Astrocyte (in vitro differentiated cells and primary cell): ENCODE results near the gene PPP1R15B. TPM values are rescaled to one million over a fixed set of nuclear protein-coding genes. Genes with fewer than 3 reads are reported as not detected.

Source experiments
- DNase-seq: peaks from one replicate; pipeline ENCODE4 v3.0.0-alpha.2; 2010; ENCODE audit warnings: low read depth
- FAIRE-seq: peaks from 2 replicates; lab custom pipeline; 2011; peaks lifted over from hg19 to GRCh38; lab: Jason Lieb, UNC
- H2AFZ ChIP-seq: 2 replicates; pipeline ENCODE4 v1.6.0; 2012; ENCODE audit warnings: low read depth, low read length, inconsistent platforms
- H3K27ac ChIP-seq: 2 replicates; pipeline ENCODE4 v1.5.1; 2011; ENCODE audit warnings: low read depth, low read length, inconsistent platforms
- H3K27me3 ChIP-seq: 2 replicates; pipeline ENCODE4 v1.6.0; 2011; ENCODE audit warnings: low read length, inconsistent platforms; ENCODE audit not compliant: insufficient read depth
- H3K36me3 ChIP-seq: 2 replicates; pipeline ENCODE4 v1.5.1; 2011; ENCODE audit warnings: low read length, inconsistent platforms; ENCODE audit not compliant: insufficient read depth
- H3K4me1 ChIP-seq: 2 replicates; pipeline ENCODE4 v1.5.1; 2011; ENCODE audit warnings: low read length, inconsistent platforms; ENCODE audit not compliant: insufficient read depth
- H3K4me2 ChIP-seq: 2 replicates; pipeline ENCODE4 v1.6.0; 2012; ENCODE audit warnings: low read length, inconsistent platforms
- H3K4me3 ChIP-seq: 2 replicates; pipeline ENCODE4 v1.5.1; 2011; ENCODE audit warnings: low read depth, mild to moderate bottlenecking, low read length, inconsistent platforms; ENCODE audit not compliant: insufficient read depth
- H3K79me2 ChIP-seq: 2 replicates; pipeline ENCODE4 v1.6.0; 2012; ENCODE audit warnings: mild to moderate bottlenecking, low read length, inconsistent platforms; ENCODE audit not compliant: insufficient read depth
- H3K9ac ChIP-seq: 2 replicates; pipeline ENCODE4 v1.6.0; 2012; ENCODE audit warnings: mild to moderate bottlenecking, low read length, inconsistent platforms
- H3K9me3 ChIP-seq: 2 replicates; pipeline ENCODE4 v1.5.1; 2012; ENCODE audit warnings: low read depth, mild to moderate bottlenecking, low read length, inconsistent platforms; ENCODE audit not compliant: insufficient read depth
- H4K20me1 ChIP-seq: 2 replicates; pipeline ENCODE4 v1.6.0; 2012; ENCODE audit warnings: low read length, inconsistent platforms; ENCODE audit not compliant: insufficient read depth
- H3K27ac Mint-ChIP-seq: one replicate; pipeline ENCODE4 v1.8.0; 2021; ENCODE audit warnings: mild to moderate bottlenecking, mixed read lengths; ENCODE audit not compliant: unreplicated experiment
- H3K27me3 Mint-ChIP-seq: one replicate; pipeline ENCODE4 v1.8.0; 2021; ENCODE audit warnings: low read depth, mixed read lengths; ENCODE audit not compliant: unreplicated experiment
- H3K36me3 Mint-ChIP-seq: one replicate; pipeline ENCODE4 v1.8.0; 2021; ENCODE audit warnings: low read depth, mixed read lengths; ENCODE audit not compliant: unreplicated experiment
- H3K4me1 Mint-ChIP-seq: one replicate; pipeline ENCODE4 v1.8.0; 2021; ENCODE audit warnings: low read depth, mixed read lengths; ENCODE audit not compliant: unreplicated experiment
- H3K4me3 Mint-ChIP-seq: one replicate; pipeline ENCODE4 v1.8.0; 2021; ENCODE audit warnings: mild to moderate bottlenecking, moderate library complexity, mixed read lengths; ENCODE audit not compliant: unreplicated experiment
- H3K9me3 Mint-ChIP-seq: one replicate; pipeline ENCODE4 v1.8.0; 2021; ENCODE audit warnings: mild to moderate bottlenecking, mixed read lengths; ENCODE audit not compliant: unreplicated experiment
- CTCF ChIP-seq: IDR thresholded peaks from 2 replicates; pipeline ENCODE4 v1.5.1; 2011; ENCODE audit warnings: low read depth, mild to moderate bottlenecking, inconsistent platforms, low read length, moderate library complexity; ENCODE audit not compliant: insufficient read depth
- EZH2 ChIP-seq: IDR thresholded peaks from 2 replicates; pipeline ENCODE4 v1.6.1; 2012; ENCODE audit warnings: mild to moderate bottlenecking, low read length, inconsistent platforms; ENCODE audit not compliant: insufficient read depth
- total RNA-seq: library from RNA; stranded (reverse); gene quantifications from 2 replicates; pipeline ENCODE4 v1.2.1, GENCODE V29; 2021

Gene PPP1R15B
- total RNA-seq, 1 donor from 2014 or later, result 38.8 TPM

DNA sequence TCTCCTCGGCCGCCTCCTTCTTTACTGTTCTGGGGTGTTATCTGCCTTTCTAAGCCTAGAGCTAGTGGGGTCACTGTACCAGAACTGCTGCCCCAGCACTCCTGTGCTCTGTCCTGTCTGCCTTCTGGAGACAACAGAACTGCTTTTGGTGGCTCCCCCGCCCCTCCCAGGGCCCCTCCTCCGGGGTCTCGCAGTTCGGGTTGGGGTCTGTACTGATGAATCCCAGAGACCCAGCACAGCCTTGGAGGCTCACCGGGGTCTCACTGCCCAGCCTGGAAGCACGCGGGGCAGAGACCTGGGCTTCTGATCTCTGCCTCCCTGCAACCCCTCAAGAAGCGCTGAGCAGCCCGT lies 48.7 kb downstream of the PPP1R15B start:
- no peaks in the 10 kb centered on the region for H4K20me1 ChIP-seq
- H3K79me2 ChIP-seq, result no peaks in the 10 kb centered on the region
- H3K36me3 ChIP-seq, result no peaks in the 10 kb centered on the region
- H3K4me3 ChIP-seq, result peak overlapping the region; percentile 48
- no peaks in the 10 kb centered on the region for H3K9me3 ChIP-seq
- FAIRE-seq (no peak), DNase-seq (no peak)
- peak overlapping the region; percentile 91 for H3K4me2 ChIP-seq
- H3K27ac ChIP-seq, result no peak overlapping the region
- peaks cover 4% of the 10 kb centered on the region for H3K36me3 Mint-ChIP-seq
- H3K27me3 ChIP-seq, result peaks cover 30% of the 10 kb centered on the region
- no peaks in the 10 kb centered on the region for H3K9me3 Mint-ChIP-seq
- H3K4me3 Mint-ChIP-seq, result no peak overlapping the region
- peaks cover 47% of the 10 kb centered on the region for H3K27me3 Mint-ChIP-seq
- H3K4me1 Mint-ChIP-seq, result peaks cover 10% of the 10 kb centered on the region
- peaks cover 17% of the 10 kb centered on the region for H3K4me1 ChIP-seq
- no peak overlapping the region for H3K27ac Mint-ChIP-seq
- peak overlapping the region; percentile 63 for H3K9ac ChIP-seq
- H2AFZ ChIP-seq, result peak overlapping the region; percentile 92
- TF ChIP-seq EZH2, result peak; percentile 43
- no peak for TF ChIP-seq CTCF

GRCh38 chr1:204361781-204362180 lies 49.8 kb downstream of the PPP1R15B start:
- H3K27ac ChIP-seq, result no peak overlapping the region
- H3K27me3 ChIP-seq, result peaks cover 31% of the 10 kb centered on the region
- Mint-ChIP-seq H3K4me3 (no peak overlapping the region), H3K36me3 (peaks cover 2% of the 10 kb centered on the region), H3K4me1 (peaks cover 8% of the 10 kb centered on the region), H3K27ac (no peak overlapping the region), H3K27me3 (peaks cover 40% of the 10 kb centered on the region), H3K9me3 (no peaks in the 10 kb centered on the region)
- H3K4me2 ChIP-seq, result no peak overlapping the region
- no peaks in the 10 kb centered on the region for H4K20me1 ChIP-seq
- H3K4me1 ChIP-seq, result peaks cover 17% of the 10 kb centered on the region
- no peak for FAIRE-seq
- H3K4me3 ChIP-seq, result no peak overlapping the region
- no peak overlapping the region for H3K9ac ChIP-seq
- H3K36me3 ChIP-seq, result no peaks in the 10 kb centered on the region
- TF ChIP-seq EZH2 (no peak), CTCF (no peak)
- H3K9me3 ChIP-seq, result no peaks in the 10 kb centered on the region
- no peaks in the 10 kb centered on the region for H3K79me2 ChIP-seq
- no peak for DNase-seq
- H2AFZ ChIP-seq, result no peak overlapping the region

DNA sequence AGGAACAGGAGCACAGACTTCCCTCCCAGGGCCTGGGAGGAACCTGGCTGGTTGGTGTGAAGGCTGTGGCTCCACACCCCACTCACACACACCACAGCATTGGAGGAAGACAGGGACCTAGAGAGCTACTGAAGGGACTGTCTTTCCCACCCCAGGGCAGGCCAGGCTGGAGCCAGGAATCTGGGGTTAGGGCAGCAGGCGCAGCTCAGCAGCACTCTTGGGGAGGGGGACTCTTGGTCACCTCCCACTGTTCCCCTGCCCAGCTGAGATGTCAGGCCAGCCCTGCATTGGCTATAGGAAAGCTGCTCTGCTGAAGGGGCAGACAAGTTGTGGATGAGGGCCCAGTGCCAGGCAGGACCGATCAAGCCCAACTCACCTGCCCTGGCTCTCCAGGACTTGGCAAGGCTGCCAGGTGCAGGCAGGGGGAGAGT lies 50.3 kb downstream of the PPP1R15B start:
- no peak overlapping the region for H3K27ac ChIP-seq
- H3K9me3 ChIP-seq, result no peaks in the 10 kb centered on the region
- peaks cover 8% of the 10 kb centered on the region for H3K4me1 Mint-ChIP-seq
- H2AFZ ChIP-seq, result no peak overlapping the region
- TF ChIP-seq EZH2 (no peak), CTCF (no peak)
- FAIRE-seq (no peak), DNase-seq (no peak)
- H3K4me2 ChIP-seq, result no peak overlapping the region
- H3K36me3 Mint-ChIP-seq, result peaks cover 2% of the 10 kb centered on the region
- no peak overlapping the region for H3K4me3 ChIP-seq
- peaks cover 17% of the 10 kb centered on the region for H3K4me1 ChIP-seq
- H4K20me1 ChIP-seq, result no peaks in the 10 kb centered on the region
- H3K9me3 Mint-ChIP-seq, result no peaks in the 10 kb centered on the region
- H3K27ac Mint-ChIP-seq, result no peak overlapping the region
- no peaks in the 10 kb centered on the region for H3K79me2 ChIP-seq
- H3K27me3 Mint-ChIP-seq, result peaks cover 40% of the 10 kb centered on the region
- H3K4me3 Mint-ChIP-seq, result no peak overlapping the region
- H3K36me3 ChIP-seq, result no peaks in the 10 kb centered on the region
- no peak overlapping the region for H3K9ac ChIP-seq
- peaks cover 31% of the 10 kb centered on the region for H3K27me3 ChIP-seq
